Stimulated activated CD8-positive, alpha-beta memory T cell treated with anti-CD3 and anti-CD28 coated beads, Interleukin-7, amount 100 ng/mL, for 1 hour (primary cell): ENCODE measurements around the gene HAGH.
A peak's percentile ranks its signal among the peaks of the same experiment; 100 is the strongest.

Experiments
- DNase-seq, 2 donors: peaks; one replicate each; pipeline ENCODE4 v3.0.0-alpha.2; 2020; ENCODE audit warnings: low read depth in 2 of 2

Gene HAGH

GRCh38 chr16:1831186-1832075 is 4.8 kb upstream of the HAGH start:
- DNase-seq: no peak

- no peak for DNase-seq
Observed at GRCh38 chr16:1830213-1830612, 3.6 kb upstream of the HAGH start.

GRCh38 chr16:1828645-1829410 is 2.2 kb upstream of the HAGH start:
- DNase-seq: no peak

GRCh38 chr16:1825864-1826690 is 548 bp downstream of the HAGH start:
- DNase-seq: peak; percentile 32 to 34

- DNase-seq: no peak
Observed at GRCh38 chr16:1825381-1825863, 1.2 kb downstream of the HAGH start.

GRCh38 chr16:1823821-1824220 is 2.8 kb downstream of the HAGH start:
- DNase-seq: no peak

GRCh38 chr16:1822801-1823200 is 3.8 kb downstream of the HAGH start:
- DNase-seq: no peak

GRCh38 chr16:1821861-1822611 is 4.6 kb downstream of the HAGH start:
- DNase-seq: no peak

- DNase-seq: no peak
Observed at GRCh38 chr16:1820946-1821290, 5.7 kb downstream of the HAGH start.

GRCh38 chr16:1820096-1820945 is 6.3 kb downstream of the HAGH start:
- DNase-seq: no peak

GRCh38 chr16:1819611-1820010 is 7.0 kb downstream of the HAGH start:
- DNase-seq: no peak

- no peak for DNase-seq
Observed at GRCh38 chr16:1818873-1819525, 7.6 kb downstream of the HAGH start.

GRCh38 chr16:1818204-1818872 is 8.3 kb downstream of the HAGH start:
- no peak for DNase-seq

- no peak for DNase-seq
Observed at GRCh38 chr16:1817716-1818115, 8.9 kb downstream of the HAGH start.

- DNase-seq: no peak
Observed at GRCh38 chr16:1817276-1817589, 9.4 kb downstream of the HAGH start.

GRCh38 chr16:1816396-1817275 is 10.0 kb downstream of the HAGH start:
- no peak for DNase-seq

- DNase-seq: no peak
Observed at GRCh38 chr16:1815461-1815860, 11.2 kb downstream of the HAGH start.

GRCh38 chr16:1812732-1813163 is 13.9 kb downstream of the HAGH start:
- no peak for DNase-seq
